Activated naive CD4-positive, alpha-beta T cell treated with anti-CD3 and anti-CD28 coated beads, Interleukin-2, amount 50 U/mL, for 16 hours (primary cell): ENCODE measurements around the gene ANGPTL4.
"Not testable (repeated sequence)": the region's sequence is repeated elsewhere in the genome, so short reads cannot be mapped to it uniquely, and the experiment has no call there.

Experiments
- DNase-seq: peaks from one replicate; pipeline ENCODE4 v3.0.0-alpha.2; 2020

Gene ANGPTL4

GRCh38 chr19:8363803-8364771, at the start of gene ANGPTL4:
Gene ANGPTL4, plus strand, starts transcription at chr19:8364155. Its CDS starts 167 bp downstream, at chr19:8364322.
- peak; percentile 61 for DNase-seq

GRCh38 chr19:8314981-8315640, 48.8 kb upstream of the ANGPTL4 start:
- not testable (repeated sequence) for DNase-seq

- DNase-seq, result no peak
Measured at GRCh38 chr19:8316351-8317125, 47.4 kb upstream of the ANGPTL4 start.

- DNase-seq, result not testable (repeated sequence)
Measured at GRCh38 chr19:8318835-8319234, 45.1 kb upstream of the ANGPTL4 start.

GRCh38 chr19:8319807-8320520, 44.0 kb upstream of the ANGPTL4 start:
- DNase-seq, result no peak

GRCh38 chr19:8320564-8321066, 43.3 kb upstream of the ANGPTL4 start:
- no peak for DNase-seq

- peak; percentile 95 for DNase-seq
Measured at GRCh38 chr19:8321067-8321985, 42.6 kb upstream of the ANGPTL4 start, which contains the start of the genes NDUFA7 and RPS28. Gene NDUFA7, minus strand, starts transcription at chr19:8321375. Its CDS starts 17 bp downstream, at chr19:8321358. Gene RPS28, plus strand, starts transcription at chr19:8321496. Its CDS starts 35 bp downstream, at chr19:8321531.

GRCh38 chr19:8321986-8322637, 41.8 kb upstream of the ANGPTL4 start:
- no peak for DNase-seq

GRCh38 chr19:8322638-8322997, 41.3 kb upstream of the ANGPTL4 start:
- DNase-seq, result no peak

- no peak for DNase-seq
Measured at GRCh38 chr19:8323781-8324185, 40.2 kb upstream of the ANGPTL4 start.

- DNase-seq, result no peak
Measured at GRCh38 chr19:8324186-8325050, 39.5 kb upstream of the ANGPTL4 start.

- DNase-seq, result no peak
Measured at GRCh38 chr19:8325454-8325853, 38.5 kb upstream of the ANGPTL4 start.

GRCh38 chr19:8329996-8330395, 34.0 kb upstream of the ANGPTL4 start:
- no peak for DNase-seq

GRCh38 chr19:8331263-8331845, 32.6 kb upstream of the ANGPTL4 start:
- no peak for DNase-seq

GRCh38 chr19:8332976-8333766, 30.8 kb upstream of the ANGPTL4 start:
- no peak for DNase-seq

GRCh38 chr19:8333767-8334457, 30.0 kb upstream of the ANGPTL4 start:
- no peak for DNase-seq
